GM21526 (cell line): ENCODE measurements around the gene FASN.

Experiments used
- ATAC-seq: cut with Tn5 transposase; IDR thresholded peaks from one replicate; pipeline ENCODE4 v1.9.1; 2021; ENCODE audit warnings: moderate library complexity; ENCODE audit not compliant: unreplicated experiment, low FRiP score

FASN gene

DNA sequence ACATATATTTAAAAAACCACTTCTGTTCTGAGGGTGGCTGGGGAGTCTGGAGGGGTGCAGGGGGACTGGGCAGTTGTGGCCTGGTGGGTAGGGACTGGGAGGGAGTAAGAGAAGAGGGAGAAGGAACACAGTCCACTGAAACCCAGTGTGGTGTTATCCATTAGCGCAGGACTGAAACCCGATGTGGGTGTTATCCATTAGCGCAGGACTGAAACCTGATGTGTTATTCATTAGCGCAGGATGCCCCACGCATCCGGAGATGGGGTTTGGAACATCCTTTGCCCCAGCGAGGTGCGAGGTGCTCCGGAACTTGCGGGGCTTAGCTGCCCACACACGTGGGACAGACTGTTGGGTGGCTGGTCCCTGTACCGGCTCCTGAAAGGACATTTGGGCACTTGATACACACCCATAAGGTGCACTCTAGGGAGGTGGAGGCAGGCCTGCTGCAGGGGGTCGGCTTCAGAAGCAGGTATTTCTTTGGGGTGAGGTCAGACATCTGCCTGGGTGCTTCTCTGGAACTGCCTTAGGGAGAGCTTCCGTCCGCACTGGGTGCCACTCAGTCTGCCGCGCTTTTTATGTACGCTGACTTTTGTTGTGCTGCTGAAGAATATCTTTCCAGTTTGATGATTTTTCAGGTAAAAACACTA, 20.3 kb upstream of the FASN start:
- no peak for ATAC-seq

DNA sequence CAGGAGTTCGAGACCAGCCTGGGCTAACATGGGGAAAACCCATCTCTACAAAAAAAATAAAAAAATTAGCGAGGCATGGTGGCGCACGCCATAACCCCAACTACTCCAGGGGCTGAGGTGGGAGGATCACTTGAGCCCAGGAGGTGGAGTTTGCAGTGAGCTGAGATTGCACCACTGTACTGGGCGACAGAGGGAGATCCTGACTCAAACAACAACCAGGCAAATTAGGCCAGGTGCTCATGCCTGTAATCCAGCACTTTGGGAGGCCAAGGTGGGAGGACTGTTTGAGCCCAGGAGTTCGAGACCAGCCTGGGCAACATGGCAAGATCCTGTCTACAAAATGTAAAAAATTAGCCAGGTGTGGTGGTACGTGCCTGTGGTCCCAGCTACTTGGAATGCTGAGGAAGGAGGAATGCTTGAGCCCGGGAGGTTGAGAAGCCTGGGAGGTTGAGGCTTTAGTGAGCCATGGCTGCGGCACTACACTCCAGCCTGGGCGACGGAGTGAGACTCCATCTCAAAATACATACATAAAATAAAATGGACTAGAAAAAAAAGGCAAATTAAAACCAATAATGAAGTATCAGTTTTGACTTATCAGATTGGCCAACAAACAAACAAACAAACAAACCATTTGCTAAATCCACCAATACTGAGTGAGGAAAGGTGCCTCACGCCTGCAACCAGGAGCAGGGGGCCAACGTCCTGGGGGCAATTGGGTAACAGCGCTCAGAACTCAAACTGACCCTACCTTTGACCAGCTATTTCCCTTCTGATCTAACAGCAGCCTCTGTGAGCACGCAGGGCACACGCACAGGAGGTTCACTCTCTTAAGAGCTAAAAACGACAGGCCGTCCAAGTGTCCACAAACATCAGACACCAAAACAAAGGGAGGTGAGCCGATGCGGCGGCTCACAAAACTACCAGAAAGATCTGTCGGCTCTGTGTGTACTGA, 19.4 kb upstream of the FASN start:
- no peak for ATAC-seq

DNA sequence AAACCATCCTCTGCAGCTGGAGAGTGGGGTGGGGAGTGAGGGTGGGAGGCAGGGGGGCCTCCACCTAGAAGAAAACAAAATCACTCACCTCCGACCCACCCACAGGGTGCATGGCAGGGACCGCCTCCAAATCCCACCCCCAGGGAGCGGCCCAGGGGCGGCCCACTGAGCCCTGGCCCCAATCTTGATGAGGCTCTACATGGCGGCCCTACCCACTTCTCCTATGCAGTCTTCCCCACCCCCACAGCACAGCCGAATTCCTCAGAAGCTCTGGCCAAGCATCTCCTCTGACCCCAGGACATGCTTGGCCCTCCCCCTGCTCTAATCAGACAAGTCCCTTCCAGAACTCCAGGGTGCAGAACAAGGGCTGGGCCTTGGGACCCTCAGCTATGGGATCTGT, 18.2 kb upstream of the FASN start:
- no peak for ATAC-seq

DNA sequence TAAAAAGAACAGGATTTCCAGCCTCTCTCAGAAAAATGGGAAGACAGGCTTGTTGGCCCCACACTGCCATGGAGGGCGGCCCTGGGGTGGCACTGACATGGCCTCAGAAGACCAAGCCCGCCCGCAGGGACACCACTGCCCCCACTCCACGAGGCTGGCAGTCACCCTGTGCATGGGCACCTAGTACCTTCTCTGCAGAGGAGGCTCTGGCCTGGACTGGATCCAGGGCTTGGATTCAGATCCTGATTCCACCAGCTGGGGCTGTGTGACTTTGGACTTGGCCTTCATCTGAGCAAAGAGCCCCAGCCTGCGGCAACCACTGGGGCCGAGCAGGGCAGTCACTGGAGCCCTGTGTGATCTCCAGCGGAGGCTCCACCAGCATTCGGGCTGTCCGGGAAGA, 16.8 kb upstream of the FASN start:
- ATAC-seq: no peak

DNA sequence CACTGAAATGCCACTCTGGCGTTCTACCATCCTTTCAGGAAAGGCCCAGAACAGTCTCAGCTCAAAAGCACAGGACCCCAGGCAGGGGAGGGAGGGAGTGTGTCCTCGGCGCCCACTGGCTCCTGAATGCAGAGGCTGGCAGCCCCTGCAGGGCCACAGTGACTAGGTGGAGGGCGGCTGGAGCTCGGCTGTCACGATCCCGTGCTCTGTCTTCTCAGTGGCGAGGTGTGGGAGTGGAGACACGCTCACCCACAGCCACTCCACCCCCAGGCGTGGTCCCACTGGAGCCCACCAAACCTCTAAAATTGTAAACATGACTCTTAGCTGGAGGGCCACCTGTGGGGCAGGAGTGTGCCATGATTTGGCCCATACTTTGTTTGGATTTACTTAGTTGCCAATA, 16.4 kb upstream of the FASN start:
- ATAC-seq: no peak

DNA sequence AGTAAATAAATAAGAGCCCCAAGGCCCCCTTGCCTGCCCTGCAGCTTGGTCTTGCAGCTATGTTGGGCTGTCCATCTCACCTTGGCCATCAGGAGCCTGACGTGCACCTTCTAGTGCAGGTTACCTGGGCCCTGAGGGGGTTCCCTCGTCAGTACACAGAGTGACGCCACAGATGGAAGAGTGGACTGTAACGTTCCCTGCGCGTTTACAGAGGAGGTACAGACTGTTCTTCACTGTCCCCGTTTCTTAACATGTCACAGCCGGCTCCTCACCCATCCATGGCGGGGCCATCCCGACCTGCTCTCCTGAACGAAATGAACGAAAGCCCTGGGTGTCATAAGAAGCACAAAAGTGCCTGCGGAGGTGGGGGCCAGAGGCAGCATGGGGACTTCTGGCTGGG, 15.9 kb upstream of the FASN start:
- no peak for ATAC-seq

DNA sequence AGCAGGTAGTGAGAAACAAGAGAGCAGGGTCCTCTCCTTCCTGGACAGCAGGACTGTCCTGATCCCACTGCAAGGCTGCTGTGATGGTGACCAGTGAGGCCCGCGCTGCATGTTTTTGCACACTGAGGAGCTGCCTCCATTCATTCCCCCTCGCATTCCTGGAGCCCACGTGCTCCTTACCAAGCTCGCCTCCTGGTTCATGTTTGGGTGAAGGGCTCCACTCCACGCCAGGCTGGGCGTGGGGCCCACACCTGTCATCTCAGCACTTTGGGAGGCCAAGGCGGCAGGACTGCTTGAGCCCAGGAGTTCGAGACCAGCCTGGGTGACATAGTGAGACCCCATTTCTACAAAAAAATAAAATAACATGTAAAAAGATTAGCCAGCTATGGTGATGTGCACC, 15.4 kb upstream of the FASN start:
- no peak for ATAC-seq

DNA sequence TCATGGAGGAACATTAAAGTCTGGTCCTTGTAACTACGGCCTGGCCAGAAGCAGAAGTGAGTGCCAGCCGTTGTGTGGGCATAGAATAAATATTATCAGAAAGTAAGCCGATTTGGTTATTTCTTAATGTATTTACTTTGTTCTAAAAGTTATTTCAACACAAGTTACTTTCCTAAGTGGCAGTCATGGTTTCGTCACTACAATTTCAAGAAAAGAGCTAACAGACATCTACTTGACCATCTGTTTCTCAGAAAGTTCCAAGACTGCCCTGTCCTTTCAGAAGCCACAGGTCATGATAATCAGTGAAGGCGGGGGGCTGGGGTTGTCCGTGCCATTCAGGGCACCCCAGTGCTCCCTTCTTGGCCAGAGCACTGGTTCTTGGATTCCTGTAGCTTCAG, 14.9 kb upstream of the FASN start:
- no peak for ATAC-seq

DNA sequence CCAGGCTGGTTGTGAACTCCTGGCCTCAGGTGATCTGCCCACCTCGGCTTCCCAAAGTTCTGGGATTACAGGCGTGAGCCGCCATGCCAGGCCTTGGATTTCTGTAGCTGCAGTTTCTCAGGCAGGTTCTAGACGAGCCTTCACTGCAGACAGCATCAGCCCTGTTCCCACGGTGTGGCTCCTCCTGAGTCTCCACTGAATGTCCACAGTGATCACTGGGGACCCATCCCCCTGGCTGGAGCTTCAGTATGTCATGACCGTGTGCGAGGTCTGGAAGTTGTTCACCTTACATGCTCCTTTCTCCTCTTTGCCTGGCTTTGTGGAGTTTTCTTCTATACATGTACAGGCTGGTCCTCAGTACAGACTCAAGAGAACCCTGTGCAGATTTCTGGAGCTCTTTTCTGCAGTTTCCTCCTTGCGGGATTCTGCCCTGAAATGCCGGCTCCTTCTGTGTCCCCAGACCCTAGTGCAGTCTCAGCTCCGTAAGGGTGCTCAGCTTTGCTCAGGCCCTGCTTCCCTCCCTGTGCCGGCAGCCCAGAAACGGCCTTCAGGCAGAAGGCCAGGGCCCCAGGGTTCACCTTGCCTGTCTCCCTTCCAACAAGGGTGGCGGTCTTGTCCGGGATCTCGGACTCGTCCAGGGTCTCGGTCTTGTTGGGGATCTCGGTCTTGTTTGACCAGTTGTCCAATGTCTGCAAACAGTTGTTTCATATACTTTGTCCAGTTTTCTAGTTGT, 14.3 kb upstream of the FASN start:
- no peak for ATAC-seq

DNA sequence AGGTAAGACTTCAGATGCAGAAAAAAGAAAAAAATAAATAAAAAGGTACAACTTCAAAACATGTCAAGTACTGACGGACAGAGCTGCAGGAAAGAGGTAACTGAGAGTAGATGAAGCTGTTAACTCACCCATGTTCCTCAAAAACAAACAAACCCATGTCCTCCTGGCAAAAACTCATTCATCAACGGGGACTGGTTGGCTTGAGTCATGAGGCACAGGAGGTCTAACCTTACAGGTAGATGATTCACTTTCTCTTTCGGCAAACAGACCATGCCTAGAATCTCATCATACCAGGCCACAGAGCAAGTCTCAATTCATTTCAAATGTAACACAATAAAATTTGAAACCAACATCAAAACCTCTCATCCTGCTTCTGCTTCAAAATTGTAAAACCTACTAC, 12.3 kb upstream of the FASN start:
- ATAC-seq: no peak

DNA sequence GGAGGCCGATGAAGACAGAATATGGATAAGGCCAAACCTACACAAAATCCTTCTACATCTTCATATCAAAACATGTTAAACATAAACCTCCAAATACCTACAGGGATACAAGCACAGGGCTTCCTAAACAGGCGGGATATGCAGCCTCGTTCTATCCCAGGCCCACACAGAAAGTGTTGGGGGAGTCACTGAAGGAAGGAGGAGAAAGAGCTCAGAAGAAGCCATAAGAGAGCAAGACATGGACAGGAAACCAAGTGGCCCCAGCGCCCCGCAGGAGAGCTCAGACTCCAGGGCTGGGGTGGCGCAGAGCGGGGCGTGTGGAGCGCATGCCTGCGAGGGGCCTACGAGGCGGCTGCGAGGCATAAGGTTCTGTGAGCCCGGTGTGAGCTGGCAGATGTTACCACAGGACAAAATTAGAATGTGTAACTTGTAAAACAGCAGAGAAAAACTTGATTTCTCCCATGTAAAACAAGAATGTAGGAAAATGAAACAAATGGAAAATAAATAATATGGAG, 11.0 kb upstream of the FASN start:
- ATAC-seq: no peak

DNA sequence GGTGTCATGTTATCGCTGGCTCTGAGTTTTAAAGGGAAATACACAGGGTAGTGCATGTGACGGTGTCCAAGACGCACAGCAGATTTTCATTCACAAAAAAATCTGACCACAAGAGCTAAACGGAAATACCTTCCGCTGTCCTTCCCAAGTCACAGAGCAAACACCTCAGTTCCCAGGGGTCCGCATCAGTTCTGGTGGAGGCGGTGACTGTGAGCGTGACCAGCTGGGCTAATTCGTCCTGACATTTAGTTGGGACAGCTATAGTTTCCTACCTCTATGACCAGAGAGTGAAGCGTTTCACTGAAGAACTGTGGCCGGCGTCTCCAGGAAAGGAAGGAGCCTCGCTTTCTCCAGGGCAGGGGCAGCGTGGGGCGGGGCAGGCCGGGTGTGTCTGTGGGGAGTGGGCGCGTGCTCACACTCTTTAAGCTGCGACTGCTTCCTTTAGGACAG, 10.5 kb upstream of the FASN start:
- ATAC-seq: no peak

DNA sequence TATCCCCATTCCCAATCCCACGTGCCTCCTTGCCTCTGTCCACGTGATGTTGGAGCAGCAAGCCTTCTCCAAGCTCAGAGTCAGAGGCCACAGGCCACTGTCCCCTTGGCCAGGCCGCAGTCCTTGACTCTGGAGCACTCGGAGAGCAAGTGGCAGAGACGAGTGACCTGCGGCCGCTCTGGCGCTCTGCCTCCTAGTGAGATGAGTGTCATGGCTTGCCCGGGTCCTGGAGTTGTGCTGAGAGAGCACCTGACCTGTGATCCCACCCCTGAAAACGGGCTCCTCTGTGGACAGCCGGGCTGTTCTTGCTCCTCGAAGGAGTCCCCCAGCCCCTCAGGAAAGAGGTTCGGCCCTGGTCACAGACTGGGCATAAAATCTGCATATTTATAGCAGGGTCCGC, 10.0 kb upstream of the FASN start:
- no peak for ATAC-seq

DNA sequence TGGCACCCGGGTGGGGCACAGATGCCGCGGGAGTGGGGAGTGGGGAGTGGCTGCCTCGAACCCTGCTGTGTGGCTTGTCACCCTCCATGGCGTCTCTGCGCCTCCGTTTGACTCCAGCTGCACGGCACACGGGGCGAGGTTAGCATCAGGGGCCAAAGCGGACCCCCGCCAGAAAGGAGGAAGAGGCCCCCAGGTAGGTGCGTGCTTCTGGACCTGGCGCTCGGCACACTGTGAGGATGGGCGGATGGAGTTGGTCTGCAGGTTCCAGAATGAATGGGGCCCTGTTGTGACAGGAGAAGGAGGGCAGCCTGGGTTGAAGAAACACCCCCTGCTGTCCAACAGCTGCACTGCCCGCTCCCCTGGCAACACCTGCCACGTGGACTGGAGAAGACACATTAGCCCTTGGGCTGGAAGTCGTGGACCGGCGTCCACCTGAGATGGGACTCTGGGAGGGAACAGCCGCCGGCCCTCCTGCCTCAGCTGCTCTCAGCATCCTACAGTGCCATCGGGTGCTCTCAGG, 9.4 kb upstream of the FASN start:
- no peak for ATAC-seq

DNA sequence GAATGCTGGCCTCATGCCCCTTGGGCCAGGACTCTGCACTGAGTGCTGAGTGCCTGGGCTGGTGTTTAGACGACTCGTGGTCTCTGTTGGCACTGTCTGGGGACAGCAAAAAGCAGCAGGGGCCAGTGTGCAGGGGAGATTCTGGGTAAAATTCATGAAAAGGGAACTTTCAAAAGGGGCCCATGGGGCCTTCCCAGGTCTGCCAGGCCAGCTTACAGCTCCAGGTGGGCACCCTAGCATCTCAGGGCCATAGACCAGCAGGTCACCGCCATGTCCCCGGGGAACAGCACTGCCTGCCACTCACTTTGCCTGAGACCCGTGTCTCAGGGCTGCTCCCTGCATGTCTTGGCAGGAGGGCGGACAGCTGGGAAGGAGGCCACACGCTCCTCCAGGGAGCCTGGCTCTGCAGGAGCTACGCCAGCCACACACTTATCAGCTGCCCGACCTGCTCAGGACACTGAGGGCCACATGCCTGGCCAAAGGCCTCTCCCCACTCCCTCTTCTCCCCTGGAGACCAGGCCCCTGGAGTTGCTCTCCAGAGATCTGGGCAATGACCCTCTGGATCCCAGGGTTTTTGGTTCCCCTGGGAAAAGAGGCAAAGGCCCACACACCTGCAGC, 8.8 kb upstream of the FASN start:
- ATAC-seq: no peak

DNA sequence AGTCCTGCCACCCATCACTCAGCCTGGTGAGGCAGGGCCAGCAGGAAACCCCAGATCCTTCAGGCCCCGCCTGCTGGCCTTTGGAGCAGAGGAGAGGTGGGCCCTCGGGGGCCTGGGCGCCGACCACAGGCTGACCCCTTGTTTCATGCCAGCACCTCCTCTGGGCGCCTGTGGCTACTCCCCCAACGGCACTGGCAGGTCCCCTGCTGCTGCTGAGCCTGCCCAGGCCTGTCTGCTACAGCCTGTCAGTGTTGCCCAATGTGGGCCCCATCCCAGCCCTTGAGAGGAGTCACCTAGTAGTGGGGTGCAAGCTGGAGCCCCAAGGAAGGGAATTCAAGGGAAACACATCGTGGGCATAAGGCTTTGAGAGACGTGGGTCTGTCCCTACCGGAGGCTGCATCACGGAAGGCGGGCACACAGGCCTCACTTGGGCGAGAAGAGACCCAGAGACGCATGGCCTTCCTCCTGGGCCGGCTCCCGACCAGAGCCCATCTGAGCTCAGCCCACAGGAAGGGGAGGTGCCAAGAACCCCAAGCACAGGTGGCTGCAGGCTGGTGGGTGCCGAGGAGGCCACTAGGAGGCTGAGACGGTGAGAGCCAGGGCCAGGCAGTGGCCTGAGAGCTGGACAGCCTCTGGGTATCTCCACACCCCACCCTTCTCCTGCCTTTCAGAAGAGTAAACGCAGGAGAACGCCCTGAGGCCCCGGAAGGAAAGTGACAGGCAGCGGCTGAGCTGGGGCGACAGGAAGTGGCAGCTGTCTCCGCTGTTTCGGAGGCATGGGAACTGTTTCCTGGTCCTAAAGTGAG, 8.0 kb upstream of the FASN start:
- peak; percentile 61 for ATAC-seq

DNA sequence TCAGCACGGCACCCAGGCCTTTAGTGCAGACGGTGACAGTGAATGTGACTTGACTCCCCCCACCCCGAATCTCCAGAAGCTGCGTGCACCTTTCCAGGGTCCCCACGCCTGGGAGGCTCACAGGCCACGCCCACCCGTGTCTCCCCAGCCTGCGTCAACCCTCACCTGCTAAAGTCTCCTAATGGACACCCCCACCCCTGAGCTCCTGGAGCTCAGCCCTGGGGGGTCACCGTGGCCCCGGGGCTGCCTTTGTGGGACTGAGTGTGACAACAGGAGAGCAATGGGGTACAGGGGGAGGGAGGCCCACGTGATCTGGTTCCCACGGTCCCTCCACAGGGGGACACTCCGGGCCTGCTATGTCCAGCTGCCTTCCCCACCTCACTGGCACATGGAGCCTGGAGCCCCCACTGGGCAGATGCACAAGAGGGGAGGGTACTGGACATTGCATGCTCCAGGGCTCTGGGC, 7.4 kb upstream of the FASN start:
- ATAC-seq: no peak

DNA sequence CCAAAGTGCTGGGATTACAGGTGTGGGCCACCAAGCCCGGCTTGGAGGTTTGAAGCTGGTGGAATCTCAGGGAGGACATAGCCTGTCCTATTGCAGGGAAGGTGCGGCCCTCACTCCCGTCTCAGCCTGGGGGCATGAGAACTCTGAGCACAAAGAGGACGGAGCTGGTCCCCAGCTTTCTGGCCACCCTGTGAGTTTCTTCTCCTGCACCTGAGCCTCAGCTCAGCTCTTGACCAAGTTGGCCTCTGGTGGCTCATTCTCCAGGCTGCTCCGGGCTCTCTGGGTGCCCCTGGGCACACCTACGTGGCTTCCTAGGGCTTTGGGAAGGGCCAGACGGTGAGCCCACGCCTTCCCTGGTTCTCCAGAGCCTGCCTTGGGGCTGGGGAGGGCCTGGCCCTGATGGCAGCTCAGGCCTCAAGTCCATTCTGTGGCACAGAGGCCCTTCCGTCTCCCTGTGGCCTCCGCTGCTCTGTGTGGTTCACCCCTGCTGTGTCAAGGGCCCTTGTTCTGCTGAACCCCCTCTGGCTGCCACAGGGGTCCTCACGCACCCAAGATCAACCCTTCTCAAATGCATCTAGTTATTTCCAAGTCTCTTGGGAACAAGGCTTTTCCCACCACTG, 6.9 kb upstream of the FASN start:
- ATAC-seq: no peak
